ENCODE results near the gene CELSR1. TPM values are rescaled to one million over a fixed set of nuclear protein-coding genes. Genes with fewer than 3 reads are reported as not detected.
"Not testable (repeated sequence)": the region's sequence is repeated elsewhere in the genome, so short reads cannot be mapped to it uniquely, and the experiment has no call there.

CELSR1 gene
- polyA plus RNA-seq, 4 donors: 21.5 to 28.6 (median 26.5) TPM

- DNase-seq (ENCODE audit: low read depth in 4 of 4, low spot score in 2 of 4): not testable (repeated sequence)
Observed at GRCh38 chr22:46516112-46516487, 21.3 kb downstream of the CELSR1 start.

GRCh38 chr22:46515208-46516111 lies 22.0 kb downstream of the CELSR1 start:
- DNase-seq (ENCODE audit: low read depth in 4 of 4, low spot score in 2 of 4): no peak

- DNase-seq (ENCODE audit: low read depth in 4 of 4, low spot score in 2 of 4): no peak
Observed at GRCh38 chr22:46514592-46515207, 22.7 kb downstream of the CELSR1 start.

- DNase-seq (ENCODE audit: low read depth in 4 of 4, low spot score in 2 of 4): no peak
Observed at GRCh38 chr22:46513908-46514550, 23.4 kb downstream of the CELSR1 start.

- DNase-seq (ENCODE audit: low read depth in 4 of 4, low spot score in 2 of 4): no peak
Observed at GRCh38 chr22:46512683-46513082, 24.7 kb downstream of the CELSR1 start.

- DNase-seq (ENCODE audit: low read depth in 4 of 4, low spot score in 2 of 4): no peak
Observed at GRCh38 chr22:46512039-46512370, 25.4 kb downstream of the CELSR1 start.

- no peak for DNase-seq (ENCODE audit: low read depth in 4 of 4, low spot score in 2 of 4)
Observed at GRCh38 chr22:46511151-46512038, 26.0 kb downstream of the CELSR1 start.

- no peak for DNase-seq (ENCODE audit: low read depth in 4 of 4, low spot score in 2 of 4)
Observed at GRCh38 chr22:46509416-46510089, 27.9 kb downstream of the CELSR1 start.

GRCh38 chr22:46508491-46508999 lies 28.9 kb downstream of the CELSR1 start:
- DNase-seq (ENCODE audit: low read depth in 4 of 4, low spot score in 2 of 4): no peak

- DNase-seq (ENCODE audit: low read depth in 4 of 4, low spot score in 2 of 4): no peak
Observed at GRCh38 chr22:46507451-46508425, 29.7 kb downstream of the CELSR1 start.

GRCh38 chr22:46504584-46504983 lies 32.8 kb downstream of the CELSR1 start:
- DNase-seq (ENCODE audit: low read depth in 4 of 4, low spot score in 2 of 4): no peak

GRCh38 chr22:46502440-46503175 lies 34.8 kb downstream of the CELSR1 start:
- no peak for DNase-seq (ENCODE audit: low read depth in 4 of 4, low spot score in 2 of 4)

- DNase-seq (ENCODE audit: low read depth in 4 of 4, low spot score in 2 of 4): no peak
Observed at GRCh38 chr22:46501701-46502100, 35.7 kb downstream of the CELSR1 start.

GRCh38 chr22:46501265-46501664 lies 36.2 kb downstream of the CELSR1 start:
- not testable (repeated sequence) for DNase-seq (ENCODE audit: low read depth in 4 of 4, low spot score in 2 of 4)

- peak in 2 of 4 donors; percentile 46 to 55 for DNase-seq (ENCODE audit: low read depth in 4 of 4, low spot score in 2 of 4)
Observed at GRCh38 chr22:46500201-46500600, 37.2 kb downstream of the CELSR1 start.

- no peak for DNase-seq (ENCODE audit: low read depth in 4 of 4, low spot score in 2 of 4)
Observed at GRCh38 chr22:46499805-46500189, 37.6 kb downstream of the CELSR1 start.

- DNase-seq (ENCODE audit: low read depth in 4 of 4, low spot score in 2 of 4): no peak
Observed at GRCh38 chr22:46491946-46492345, 45.5 kb downstream of the CELSR1 start.

GRCh38 chr22:46490538-46490937 lies 46.9 kb downstream of the CELSR1 start:
- DNase-seq (ENCODE audit: low read depth in 4 of 4, low spot score in 2 of 4): no peak
